Fibroblast of skin of right biceps (primary cell): ENCODE results near the gene MPC1.
A peak's percentile ranks its signal among the peaks of the same experiment; 100 is the strongest.

Experiments
- DNase-seq: peaks from one replicate; pipeline ENCODE4 v3.0.0-alpha.2; 2013

MPC1 gene

DNA sequence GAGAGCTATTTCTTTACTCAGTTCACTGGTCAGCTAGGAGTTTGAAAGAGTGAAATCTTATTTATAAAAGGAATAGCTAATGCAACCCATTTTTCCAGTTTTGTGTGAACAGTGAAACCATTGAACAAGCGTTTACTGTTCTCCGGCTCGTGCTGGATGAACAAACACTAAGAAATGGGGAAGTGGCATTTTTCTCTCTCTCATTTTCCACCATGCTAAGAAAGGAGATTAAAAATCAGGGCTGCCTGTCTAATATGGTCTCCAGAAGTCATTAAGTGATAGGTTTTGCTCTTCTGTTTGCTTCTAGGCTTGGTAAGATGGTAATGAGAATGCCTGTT is 39.6 kb downstream of the MPC1 start:
- DNase-seq = no peak

DNA sequence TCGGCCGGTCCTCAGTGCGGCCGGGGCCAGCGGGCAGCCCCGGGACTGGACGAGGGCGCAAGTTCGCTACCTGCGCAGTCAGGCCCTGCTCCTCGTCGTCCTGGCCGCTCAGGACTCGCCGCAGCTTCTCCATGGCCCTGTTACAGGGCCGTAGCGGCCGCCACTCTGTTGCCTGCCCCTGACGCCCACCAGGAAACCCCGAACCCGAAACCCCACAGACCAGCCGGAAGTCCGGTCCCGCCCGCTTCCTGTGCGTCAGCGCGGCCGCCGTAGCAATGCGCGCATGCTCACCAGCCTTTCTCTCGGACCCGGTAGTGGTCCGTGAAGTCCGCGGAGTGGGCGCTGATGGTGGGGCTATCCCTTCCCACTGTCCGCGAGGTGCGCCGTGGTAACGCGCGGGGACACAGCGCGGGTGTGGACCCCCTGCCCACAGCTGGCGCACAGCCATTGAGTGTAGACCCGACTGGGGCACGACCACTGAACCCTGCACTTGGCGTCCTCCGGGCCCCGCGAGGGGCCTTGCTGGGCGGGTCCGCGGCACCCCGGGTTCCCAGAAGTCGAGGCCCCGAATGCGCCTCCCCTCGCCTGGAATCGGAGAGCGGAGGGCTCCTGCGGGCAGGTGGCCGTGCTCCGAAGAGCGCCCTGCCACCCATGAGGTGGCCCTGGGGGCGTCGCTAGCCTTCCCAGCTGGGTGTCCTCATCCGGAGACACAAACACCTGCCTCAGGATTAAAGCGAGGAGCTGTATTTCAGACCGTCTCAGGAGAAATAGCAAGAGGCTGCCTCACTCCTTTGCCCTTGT is 40.2 kb downstream of the MPC1 start, which contains the start of gene SFT2D1:
TSS of gene SFT2D1 (minus strand) at position 197 of the 801 bp plus-strand sequence. CDS start at position 133, 64 bp downstream.
- peak; percentile 81 for DNase-seq

DNA sequence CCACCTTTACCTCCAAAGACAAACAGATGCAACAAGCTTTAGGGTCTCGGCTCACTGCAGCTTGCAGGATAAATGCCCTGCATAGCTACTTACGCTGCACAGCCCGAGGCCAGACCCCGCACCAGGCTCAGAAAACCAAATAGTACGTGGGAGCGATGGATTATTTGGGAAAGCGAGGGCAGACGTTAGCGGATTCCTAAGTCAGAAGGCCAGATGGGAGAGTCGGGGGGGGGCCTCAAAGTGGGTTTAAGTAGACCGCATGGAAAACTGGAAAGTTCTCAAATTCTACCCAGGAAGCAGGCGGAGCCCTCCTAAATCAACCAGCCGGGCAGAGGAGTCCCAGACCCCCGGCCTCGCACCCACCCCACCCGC is 40.8 kb downstream of the MPC1 start:
- DNase-seq = no peak

DNA sequence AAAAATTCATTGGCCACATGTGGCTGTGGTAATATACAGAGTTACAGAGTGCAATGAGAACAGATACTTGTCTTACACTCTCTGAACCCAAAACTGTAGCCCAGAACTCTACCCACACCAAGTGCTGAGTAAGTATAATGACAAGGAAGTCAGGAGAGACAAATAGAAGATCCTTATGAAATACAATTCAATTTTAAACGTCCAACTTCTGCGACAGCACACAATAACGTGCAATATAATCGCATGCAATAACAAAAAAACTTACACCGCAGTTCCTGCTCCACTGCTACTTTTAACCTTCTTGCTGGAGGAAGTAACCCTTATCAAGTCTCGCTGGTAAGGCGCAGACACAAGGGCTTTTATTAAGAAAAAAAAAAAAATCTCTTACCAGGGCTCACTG is 41.3 kb downstream of the MPC1 start:
- no peak for DNase-seq

DNA sequence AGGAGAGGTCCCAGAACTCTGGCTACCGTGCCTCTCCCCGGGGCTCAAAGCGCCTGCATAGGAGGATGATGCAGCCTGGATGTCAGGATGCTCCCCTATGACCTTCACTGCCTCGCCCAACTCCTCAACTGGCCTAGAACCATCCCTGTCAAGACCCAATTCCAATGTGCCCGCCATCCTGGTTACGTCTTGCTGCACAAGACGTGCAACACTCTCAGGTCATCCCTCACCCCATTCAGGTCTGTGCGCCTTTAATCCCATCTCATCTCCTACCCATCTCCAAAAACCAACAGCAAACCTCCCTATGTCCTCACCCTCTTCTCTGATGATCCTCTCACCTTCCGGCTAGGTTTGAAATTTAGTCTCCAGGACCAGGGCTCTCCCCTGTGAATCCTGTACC is 43.9 kb downstream of the MPC1 start:
- no peak for DNase-seq

DNA sequence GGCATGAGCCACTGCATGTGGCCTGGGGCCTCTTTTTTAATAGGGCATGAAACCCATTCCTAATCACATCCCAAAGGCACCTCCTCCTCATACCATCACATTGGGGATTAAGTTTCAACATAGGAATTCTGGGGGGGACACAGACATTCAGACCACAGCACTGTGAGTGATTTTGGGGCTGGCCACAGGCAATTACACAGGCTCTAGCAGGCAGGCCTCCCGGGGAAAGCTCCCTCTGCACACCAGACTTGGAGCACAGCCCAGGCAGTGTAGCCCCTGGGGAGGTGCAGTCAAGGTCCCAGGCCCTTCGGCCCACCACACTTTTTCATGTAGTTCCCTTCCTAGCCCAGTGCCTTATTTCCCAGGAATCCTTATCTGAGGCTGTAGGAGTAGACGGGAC is 45.9 kb downstream of the MPC1 start:
- no peak for DNase-seq

DNA sequence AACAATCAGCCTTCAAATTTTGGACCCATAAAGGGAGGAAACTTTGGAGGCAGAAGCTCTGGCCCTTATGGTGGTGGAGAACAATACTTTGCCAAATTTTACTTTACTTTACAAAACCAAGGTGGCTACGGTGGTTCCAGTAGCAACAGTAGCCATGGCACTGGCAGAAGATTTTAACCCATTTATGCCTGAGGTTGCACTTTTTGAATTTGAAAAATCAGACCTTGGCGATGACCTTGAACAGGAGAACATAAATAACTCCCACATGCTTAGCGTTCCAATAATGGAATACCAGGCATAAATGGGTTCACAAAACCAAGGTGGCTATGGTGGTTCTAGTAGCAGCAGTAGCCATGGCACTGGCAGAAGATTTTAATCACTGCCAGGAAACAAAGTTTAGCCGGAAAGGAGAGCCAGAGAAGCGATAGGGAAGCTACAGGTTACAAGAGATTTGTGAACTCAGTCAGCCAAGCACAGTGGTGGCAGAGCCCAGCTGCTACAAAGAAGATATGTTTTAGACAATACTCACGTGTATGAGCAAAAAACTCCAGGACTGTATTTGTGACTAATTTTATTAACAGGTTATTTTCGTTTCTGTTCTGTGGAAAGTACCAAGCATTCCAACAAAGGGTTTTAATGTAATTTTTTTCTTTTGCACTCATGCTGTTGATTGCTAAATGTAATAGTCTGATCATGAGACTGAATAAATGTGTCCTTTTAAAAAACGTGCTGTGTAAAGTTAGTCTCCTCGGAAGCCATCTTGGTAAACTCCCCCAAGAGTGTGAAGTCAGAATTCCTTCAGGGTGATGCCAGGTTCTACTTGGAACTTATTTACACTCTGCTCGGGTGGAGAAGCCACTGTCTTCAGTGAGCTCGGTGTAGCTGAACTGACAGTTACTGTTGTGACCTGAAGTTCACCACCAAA is 47.1 kb downstream of the MPC1 start:
- no peak for DNase-seq

DNA sequence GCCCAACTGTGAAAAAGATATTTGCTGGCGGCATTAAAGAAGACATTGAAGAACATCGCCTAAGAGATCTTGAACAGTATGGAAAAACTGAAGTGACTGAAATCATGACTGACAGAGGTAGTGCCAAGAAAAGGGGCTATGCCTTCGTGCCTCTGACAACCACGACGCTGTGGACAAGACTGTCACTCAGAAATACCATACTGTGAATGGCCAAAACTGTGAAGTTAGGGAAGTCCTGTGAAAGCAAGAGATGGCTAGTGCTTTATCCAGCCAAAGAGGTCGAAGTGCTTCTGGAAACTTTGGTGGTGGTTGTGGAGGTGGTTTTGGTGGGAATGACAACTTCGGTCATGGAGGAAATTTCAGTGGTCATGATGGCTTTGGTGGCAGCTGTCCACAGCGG is 47.9 kb downstream of the MPC1 start:
- DNase-seq = no peak

DNA sequence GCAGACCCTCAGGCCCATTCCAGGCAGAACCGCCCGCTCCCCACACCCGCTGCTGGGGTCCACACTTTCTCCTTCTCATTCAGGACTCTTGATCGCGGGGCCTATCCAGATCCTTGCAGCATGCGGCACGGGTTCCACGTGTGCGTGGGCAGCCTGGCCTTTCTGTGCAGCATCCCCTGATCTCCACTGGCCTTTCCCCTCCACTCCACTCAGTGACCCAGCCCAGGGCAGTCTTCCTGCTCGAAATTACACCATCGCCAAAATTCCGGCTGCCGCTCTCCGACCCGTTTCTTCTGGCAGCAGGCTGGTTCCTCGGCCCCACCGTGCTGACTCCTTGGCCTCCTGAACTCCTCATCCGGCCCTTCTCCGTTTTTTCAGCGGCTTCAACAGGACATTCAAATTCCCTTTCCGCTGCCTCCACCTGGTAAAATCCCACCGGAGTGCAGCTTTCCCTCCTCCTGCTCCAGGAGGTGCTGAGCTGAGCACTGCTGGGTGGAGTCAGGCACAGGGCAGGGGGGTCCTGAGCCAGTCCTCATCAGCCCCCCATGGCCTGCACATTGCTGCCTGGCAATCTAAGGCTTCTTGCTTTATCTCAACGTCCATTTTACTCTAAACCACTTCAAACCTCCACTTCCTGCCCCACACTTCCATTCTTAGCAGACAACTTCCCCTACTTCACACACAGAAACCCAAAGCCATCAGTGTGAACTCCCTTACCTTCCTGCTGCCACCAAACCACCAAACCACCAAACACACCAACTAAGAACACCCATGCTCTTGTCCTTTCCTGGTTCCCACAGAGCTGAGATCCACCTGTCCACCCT is 49.4 kb downstream of the MPC1 start:
- no peak for DNase-seq

DNA sequence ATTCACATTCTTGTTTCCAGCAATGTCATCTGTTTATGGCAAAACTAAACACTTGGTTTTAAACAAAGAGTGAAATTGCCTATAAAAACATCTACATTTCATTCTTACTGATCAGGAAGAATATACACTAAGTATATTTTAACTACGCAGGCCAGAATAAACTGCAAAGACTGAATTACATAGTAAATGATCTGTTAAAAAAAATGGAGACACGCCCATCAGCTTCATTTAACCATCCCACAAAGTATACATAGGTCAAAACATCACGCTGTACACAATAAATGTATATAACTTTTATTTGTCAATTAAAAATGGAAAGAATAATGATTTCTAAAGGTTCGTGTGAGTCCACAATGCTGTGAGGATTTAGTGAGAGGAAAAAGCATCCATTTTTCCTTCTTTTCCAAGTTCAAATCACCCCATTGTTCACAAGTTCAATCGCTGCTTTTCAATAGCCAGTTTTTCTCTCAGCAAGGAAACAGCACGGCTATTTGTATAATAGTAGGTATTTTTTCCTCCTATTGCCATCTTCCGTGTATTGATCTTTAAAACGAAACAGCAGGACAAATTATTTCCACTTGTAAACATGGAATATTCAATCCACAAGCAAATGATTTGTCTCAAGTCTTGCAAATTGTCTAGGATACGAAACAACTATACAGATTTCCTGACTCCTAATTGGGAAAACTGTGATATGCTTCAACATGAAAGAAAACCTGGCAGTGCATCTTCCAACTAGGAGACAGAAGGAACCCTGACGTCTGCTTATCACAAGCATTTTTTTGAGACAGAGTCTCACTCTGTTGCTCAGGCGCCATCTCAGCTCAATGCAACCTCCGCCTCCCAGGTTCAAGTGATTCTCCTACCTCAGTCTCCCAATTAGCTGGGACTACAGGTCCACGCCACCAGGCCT is 51.0 kb downstream of the MPC1 start:
- no peak for DNase-seq

DNA sequence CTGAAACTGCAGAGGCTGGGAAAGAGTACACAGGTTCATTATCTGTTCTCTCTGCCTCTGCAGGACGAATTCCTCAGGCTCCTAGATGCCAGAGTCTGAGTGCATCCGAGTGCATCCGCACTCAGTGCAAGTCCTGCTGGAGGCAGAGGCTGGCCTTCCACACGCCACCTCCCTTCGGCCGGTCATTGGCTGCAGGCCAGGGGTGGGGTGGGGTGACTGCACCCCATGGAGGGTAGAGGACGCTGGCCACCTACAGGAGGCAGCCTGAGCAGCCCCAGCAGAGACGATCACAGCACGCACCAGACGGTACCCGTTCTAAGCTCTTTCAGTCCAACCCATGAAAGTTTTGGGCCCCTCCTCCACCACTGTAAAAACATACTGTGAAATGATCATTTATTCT is 52.1 kb downstream of the MPC1 start:
- DNase-seq = peak; percentile 6

DNA sequence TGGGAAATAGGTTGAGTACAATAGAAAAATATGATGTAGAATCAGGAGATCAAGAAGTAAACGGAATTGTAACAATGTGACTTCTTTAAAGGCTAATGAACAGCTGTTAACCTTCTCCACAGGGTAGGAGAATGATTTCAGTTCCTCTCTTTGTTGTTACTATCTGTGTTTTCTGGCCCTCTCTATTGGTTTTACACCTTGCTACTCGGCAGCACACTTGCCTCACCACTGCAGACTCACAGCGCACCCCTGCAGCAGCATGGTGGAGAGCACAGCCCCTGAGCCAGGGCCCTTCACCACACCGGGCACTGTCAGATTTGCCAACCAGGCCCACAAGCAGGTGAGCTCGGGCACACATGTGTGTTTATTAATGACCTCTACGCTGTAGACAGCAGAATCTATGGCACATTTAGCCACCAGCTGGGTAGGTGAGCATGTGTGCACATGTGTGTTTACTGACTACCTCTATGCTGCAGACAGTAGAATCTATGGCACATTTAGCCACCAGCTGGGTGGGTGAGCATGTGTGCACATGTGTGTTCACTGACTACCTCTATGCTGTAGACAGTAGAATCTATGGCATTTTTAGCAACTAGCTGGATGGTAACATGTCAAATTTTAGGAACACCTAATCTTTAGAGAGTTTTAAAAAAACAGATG is 57.2 kb downstream of the MPC1 start:
- no peak for DNase-seq

DNA sequence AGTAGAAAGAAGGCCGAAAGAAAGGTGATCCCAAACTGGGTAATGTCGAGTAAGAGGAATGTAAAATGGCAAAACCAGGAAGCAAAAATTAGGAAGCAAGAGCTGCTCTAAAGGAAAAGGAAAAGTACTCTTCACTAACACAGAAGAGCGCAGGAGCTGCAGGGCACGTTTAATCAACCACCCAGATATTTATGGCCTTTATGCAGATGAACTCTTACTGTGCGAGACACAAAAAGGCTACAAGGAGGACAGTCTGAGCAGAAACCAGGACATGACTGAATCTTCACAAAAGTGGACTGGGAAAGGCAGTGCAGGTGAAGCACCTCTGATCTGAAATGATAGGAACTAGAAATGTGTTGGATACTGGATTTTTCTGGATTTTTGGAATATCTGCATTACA is 59.3 kb downstream of the MPC1 start:
- DNase-seq = no peak

DNA sequence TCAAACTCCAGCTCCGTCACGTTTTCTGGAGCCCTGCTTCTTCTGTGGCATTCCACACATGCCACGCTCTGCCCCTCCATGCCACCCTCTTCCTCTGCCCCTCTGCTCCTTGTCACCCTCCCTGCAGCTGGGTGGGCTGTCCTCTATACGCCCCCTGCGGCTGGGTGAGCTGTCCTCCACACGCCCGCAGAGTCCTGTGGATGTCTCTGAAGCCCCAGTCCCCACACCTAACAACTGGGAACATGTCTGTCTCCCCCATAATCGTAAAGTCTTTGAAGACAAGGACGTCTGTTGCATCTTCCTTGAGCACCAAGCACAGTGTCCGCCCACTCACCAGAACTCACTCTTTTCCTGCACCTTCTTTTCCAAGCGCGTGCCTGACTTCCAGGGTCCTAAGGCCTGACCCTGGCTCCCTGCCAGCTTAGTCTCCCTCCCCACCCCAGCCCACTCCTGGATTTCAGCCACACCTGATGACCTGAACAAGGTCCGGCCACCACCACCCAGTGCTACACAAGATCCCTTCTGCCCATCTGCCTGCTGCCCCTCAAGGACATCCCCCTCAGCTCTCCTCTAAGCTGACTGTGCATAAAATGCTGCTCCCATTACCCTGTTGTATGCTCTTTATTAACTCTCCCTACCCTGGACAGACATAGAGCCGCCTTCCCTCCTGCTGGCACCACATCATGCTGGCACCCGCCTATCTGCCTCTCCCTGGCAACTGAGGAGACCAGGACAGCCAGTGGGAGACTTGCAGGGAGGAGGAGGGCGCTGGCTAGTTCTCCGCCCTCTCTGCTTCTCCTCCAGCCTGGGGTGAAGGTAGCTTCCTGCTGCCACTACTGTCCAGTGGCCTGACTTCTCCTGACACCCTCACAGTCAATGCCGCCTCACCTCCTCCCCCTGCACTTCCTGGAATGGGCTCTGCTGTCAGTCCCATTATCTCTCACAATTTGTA is 63.8 kb downstream of the MPC1 start:
- no peak for DNase-seq

DNA sequence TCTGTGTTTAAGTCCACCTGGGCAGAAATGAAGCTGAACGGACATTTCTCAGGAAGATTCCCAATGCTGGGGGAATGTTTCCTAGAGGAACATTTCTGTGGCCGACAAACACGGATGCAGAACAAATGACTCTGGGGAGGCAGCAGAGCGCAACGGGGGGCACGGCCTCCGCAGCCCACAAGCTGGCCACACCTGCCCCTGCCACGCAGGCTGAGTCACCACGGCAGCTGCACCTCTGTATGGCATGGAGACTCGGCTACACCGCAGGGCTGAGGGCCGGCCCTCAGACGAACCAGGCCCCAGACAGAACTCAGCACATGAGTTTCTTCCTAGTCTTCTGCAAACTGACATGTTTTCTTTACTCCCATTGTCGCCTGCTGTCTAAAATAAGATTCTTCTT is 64.5 kb downstream of the MPC1 start:
- no peak for DNase-seq

DNA sequence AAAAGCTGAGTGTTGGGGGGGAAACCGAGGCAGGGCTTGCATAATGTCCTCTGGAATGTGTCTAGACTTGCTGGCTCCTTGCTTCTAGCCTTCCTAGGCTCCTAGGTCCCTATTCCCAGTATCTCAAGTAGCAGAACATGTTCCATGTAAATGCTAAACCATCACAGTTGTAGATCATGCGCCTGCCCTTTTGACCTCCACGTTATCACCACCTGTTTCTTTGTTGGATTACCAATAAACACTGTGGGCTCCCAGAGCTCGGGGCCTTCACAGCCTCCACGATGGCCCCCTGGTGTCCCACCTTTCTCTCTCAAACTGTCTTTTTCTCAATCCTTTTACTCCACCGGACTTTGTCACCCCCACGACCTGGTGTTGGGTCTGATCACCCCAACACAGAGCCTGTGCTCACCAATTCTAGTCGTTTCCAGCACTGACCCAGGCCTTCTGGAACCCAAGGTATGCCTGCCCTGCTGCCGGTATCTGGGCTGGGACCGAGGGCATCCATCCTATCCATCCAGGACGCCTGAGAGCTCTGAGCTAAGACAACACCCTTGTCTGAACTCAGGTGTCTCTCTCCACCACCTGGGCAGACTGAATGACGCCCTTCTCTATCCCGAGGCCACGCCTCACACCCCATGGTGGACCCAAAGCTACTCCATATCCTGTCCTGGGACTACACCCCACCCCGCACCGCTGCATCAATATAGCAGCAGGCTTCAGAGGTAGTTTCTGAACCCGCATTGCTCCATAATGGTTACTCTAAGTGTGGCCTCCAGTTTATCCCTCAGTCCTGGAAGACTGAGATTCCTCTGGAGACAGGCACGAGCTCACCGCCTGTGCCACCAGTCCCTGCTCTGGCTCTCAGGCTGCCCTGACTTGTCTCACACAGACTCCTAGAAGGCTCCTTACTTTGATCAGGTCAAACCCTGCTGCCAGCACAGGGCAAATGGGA is 65.2 kb downstream of the MPC1 start:
- DNase-seq = no peak

DNA sequence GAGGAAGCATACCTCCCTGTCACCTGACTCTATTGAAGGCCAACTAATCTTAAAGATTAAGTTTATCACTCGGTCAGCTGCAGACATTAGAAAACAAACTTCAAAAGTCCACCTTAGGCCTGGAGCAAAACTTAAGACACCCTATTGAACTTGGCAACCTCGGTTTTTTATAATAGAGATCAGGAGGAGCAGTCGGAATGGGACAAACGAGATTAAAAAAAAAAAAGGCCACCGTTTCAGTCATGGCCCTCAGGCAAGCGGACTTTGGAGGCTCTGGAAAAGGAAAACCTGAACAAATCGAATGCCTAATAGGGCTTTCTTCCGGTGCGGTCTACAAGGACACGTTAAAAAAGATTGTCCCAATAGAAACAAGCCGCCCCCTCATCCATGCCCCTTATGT is 67.3 kb downstream of the MPC1 start:
- no peak for DNase-seq
